GM18505 (cell line): Measurements from ENCODE around the gene S100A6.
"Not testable (repeated sequence)": the region's sequence is repeated elsewhere in the genome, so short reads cannot be mapped to it uniquely, and the experiment has no call there.

Experiments used
- ATAC-seq: cut with Tn5 transposase; IDR thresholded peaks from one replicate; pipeline ENCODE4 v1.9.1; 2021; ENCODE audit not compliant: unreplicated experiment
- POLR2A ChIP-seq: IDR thresholded peaks from 4 replicates; pipeline ENCODE4 v1.6.1; 2011; ENCODE audit warnings: borderline replicate concordance; ENCODE audit not compliant: insufficient read depth, insufficient read length; ENCODE audit errors: extremely low read depth

The S100A6 gene

DNA sequence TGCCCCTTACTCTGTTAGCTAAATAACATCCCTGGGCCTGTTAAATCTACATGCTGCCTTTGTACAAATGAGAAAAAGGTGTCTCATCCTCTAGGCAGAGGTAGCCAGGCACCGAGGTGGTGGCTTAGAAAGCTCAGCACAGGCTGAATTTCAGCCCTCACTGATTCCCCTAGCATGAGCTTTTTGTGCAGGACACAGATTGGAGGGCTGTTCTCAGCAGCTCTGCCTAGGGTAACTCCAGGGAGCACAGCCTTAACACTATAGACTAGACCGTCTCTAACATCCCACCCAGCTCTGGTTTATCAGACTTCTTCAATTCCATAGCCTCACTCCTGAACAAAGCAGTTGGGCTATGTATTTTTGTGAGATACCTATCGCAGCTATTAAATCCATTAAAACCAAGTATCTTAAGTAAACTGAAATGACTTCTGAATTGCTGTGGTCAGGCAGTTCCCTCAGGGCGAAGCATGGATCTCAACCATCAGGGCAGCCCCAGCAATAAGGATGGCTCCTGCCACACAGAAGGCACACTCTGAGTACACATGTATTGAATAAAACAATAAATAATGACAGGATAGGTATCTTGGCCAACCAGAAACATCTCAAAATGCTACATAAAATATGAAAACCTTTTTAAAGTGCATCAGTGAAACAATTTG is 14.8 kb downstream of the S100A6 start:
- ATAC-seq: no peak
- no peak for TF ChIP-seq POLR2A

GRCh38 chr1:153520137-153520691 is 15.6 kb downstream of the S100A6 start:
- ATAC-seq: not testable (repeated sequence)

DNA sequence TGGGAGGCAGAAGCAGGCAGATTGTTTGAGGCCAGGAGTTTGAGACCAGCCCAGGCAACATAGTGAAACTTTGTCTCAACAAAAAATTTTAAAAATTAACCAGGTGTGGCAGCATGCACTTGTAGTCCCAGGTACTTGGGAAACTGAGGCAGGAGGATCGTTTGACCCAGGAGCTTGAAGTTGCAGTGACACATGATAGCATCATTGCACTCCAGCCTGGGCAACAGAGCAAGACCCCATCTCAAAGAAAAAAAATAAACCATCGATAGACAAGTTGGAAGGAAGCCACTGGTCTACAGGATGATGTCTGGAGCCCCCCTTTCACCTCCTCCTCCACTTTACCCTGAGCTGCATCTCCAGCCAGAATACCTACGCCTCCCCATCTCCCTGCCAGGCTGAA is 16.5 kb downstream of the S100A6 start:
- TF ChIP-seq POLR2A: no peak
- no peak for ATAC-seq

GRCh38 chr1:153515504-153516394 is 20.0 kb downstream of the S100A6 start:
- TF ChIP-seq POLR2A: no peak
- no peak for ATAC-seq

GRCh38 chr1:153513666-153514065 is 22.1 kb downstream of the S100A6 start:
- ATAC-seq: no peak
- TF ChIP-seq POLR2A: no peak

DNA sequence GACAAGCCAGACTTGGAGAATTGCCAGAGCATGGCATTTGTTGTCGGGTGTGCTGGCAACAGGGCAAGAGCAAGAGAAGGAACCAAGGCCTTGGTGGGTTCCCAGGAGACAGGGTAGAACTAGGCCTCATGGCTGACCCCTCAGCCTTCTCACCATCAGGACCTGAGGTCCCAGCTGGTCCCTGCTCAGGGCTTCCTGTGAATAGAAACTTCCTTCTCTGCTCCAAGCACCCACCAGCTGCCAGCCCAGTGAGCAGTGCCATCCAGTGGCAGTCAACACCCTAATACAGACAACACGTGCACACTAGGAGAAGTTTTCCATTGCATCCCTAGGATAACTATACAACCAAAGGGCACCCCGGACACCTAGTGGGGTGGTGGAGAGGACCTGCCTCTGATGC is 22.8 kb downstream of the S100A6 start:
- no peak for TF ChIP-seq POLR2A
- ATAC-seq: no peak

DNA sequence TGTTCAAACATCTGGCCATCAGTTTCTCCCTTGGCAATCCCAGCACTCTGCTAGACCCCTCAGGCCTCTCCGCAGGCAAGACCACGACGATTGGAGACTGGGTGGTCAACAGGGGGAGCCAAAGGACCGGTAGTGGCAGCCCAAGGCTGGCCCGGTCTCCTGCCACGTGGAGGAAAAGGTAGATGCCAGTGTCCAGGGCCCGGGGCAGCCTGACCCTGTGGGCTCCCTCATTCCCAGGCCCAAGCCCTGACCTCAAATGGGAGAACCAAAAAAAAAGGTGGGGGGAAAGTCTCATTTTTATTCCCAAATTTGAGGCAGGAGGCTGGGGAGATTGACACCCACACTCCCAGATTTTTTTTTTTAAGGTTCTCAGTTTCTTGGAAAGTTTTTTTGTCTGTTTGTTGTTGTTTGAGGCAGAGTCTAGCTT is 24.8 kb downstream of the S100A6 start:
- ATAC-seq: no peak

DNA sequence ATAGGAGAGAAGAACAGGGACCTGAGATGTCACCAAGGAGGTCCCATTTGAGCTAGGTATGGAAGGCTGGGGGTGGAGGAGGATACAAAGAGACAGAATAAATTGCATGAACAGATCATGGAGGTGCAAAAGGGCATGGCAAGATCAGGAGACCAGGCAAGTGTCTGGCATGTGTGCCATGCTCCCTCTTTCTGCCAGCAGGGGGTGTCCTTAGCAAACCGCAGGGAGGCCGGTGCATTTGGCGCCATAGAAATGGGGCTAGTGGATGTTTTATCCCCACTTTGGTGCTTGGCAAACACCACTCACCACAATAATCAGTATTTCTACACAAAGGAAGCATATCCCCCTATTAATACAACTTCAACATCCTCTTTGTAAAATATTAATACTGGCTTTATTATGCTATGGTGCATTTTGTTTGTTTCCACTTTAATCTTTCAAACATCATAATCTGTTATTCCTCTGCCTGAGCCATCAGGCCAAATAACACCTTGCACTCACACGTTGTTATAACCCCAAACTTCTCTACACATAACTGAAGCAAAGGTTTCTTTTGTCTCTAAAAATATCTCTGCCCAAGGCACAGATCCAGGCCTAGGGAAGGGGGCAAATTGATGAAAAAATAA is 25.9 kb downstream of the S100A6 start:
- no peak for ATAC-seq
- no peak for TF ChIP-seq POLR2A

More for the DNA sequence above, 24.8 kb downstream of the S100A6 start:
- TF ChIP-seq POLR2A: no peak

DNA sequence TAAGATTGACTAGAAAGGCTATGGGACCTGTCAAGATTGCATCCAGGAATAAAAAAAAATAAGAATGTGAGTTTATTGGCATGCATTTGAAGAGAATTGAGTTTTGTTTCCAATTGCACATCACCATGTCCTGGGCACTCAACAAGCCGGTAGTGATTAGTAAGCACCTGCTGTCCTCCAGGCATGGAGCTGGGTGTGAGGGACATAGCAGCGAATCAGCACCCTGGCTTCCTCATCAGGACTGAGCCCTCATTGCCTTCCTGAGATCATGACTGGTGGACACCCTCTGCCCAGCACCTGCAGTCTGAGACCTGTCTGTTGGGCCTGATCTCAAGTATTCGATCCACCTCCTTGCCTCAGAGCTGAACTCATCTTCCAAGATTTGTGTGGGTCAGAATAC is 26.8 kb downstream of the S100A6 start:
- ATAC-seq: no peak
- no peak for TF ChIP-seq POLR2A

DNA sequence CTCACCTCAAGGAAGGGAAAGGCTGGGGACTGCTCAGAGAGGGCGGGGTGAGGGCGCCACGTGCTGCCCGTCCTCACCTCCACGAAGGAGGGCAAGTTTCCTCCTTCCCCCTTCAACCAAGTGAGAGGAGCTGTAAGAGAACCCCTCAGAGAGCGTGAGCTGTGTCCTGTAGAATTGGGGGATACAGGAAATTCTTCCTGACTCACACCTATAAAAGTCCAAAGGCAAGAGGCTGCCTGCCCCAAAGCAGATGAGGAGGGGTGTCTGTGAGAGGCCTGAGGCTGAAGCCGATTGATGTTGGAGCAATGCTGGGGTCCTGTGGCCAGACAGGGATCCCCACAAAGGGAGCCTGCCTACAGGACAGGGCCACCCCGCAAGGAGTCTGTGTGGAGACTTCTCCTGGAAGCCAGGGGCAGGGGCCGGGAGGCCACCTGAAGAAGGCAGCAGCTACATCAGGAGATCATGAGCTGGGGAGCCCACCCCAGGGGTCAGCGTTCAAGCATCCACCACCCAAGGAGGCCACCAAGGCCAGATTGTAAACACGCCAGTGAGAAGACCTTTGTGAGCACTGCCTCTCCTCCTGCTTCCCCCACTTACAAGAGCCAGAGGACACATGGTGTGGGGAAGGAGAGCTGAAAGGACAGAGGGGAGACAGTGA is 27.7 kb downstream of the S100A6 start:
- ATAC-seq: no peak
- TF ChIP-seq POLR2A: no peak

DNA sequence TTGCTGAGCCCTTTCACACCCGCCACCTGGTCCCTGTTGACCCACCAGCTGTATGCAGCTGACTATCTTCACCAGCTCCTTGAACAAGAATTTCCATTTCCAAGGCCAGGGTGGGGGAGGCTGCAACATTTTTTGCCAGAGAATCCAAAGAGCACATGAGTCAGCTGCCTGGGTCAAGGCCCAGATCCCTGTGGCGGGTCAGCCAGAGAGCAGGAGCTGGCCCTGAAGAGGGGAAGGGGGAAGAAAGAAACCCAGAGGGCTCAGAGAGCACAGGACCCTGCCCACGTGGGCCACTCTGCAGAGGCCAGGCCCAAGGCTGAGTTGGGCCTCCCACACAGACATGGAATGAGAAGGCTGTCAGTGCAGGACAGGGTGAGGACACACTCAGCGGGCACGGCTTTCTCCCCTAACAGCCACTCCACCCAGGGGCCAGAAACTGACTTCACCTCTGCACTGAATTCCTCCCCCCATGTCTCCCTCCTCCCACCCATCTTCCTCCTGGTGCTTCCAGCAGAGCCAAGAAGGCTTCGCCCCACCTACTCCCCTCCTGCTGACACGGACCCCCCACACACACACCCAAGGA is 28.9 kb downstream of the S100A6 start:
- no peak for ATAC-seq
- no peak for TF ChIP-seq POLR2A

- no peak for ATAC-seq
- TF ChIP-seq POLR2A: no peak
Measured at GRCh38 chr1:153506386-153506785, 29.4 kb downstream of the S100A6 start.

GRCh38 chr1:153505576-153505975 is 30.2 kb downstream of the S100A6 start:
- ATAC-seq: no peak
- TF ChIP-seq POLR2A: no peak

DNA sequence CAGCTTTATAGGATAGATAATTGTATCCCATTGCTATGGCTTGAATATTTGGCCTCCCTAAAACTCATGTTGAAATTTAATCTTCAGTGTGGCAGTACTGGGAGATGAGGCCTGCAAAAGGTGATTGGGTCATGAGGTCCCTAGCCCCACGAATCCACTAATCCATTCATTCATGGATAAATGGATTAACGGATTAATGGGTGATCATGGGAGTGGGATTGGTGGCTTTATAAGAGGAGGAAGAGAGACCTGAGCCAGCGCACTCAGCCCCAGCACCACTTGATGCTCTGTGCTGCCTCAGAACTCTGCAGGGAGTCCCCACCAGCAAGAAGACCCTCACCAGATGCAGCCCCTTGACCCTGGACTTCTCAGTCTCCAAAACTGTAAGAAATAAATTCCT is 32.0 kb downstream of the S100A6 start:
- no peak for TF ChIP-seq POLR2A
- ATAC-seq: no peak
